HepG2 (cell line): Measurements from ENCODE around the gene TAF1C. TPM values are rescaled to one million over a fixed set of nuclear protein-coding genes. Genes with fewer than 3 reads are reported as not detected.

Experiments used
- ATAC-seq: fragments of 200-7000 bp; cut with Tn5 transposase; 3 replicates; pipeline ENCODE4 v1.9.1; 2020; ENCODE audit warnings: mild to moderate bottlenecking, moderate library complexity
- BruUV-seq: library from RNA; stranded (reverse); fragments of 400-500 nt; replicated peaks from 2 replicates; lab custom pipeline; 2021; lab: Mats Ljungman, UMichigan
- CTCF ChIA-PET: fragments of 300-600 bp; formaldehyde crosslinking; extraction: SDS; loops from one replicate; lab custom pipeline; 2021; ENCODE audit warnings: low total read pairs, inconsistent platforms, low intra/inter-chr PET ratio; lab: Yijun Ruan, JAX
- POLR2A ChIA-PET: fragments of 350-600 bp; sonication (Branson Sonifier 250); formaldehyde crosslinking; loops from one replicate; lab custom pipeline; 2020; ENCODE audit warnings: antibody characterized with exemption, inconsistent platforms; lab: Yijun Ruan, JAX
- DNase-seq: peaks from one replicate; pipeline ENCODE4 v3.0.0-alpha.2; 2015; ENCODE audit warnings: low spot score
- FAIRE-seq: peaks from 3 replicates; lab custom pipeline; 2011; peaks lifted over from hg19 to GRCh38; lab: Jason Lieb, UNC
- H2AFZ ChIP-seq: one replicate; pipeline ENCODE4 v1.6.1; 2011; ENCODE audit warnings: low read length, inconsistent platforms
- H3K27ac ChIP-seq: fragments of 300-600 bp; 3 replicates; pipeline ENCODE4 v1.8.0; 2011; ENCODE audit warnings: mixed run types, mild to moderate bottlenecking, mixed read lengths, low read length, inconsistent platforms; ENCODE audit not compliant: insufficient read depth; ENCODE audit errors: extremely low read length
- H3K27me3 ChIP-seq, 2 experiments: fragments of 200-600 bp in 1 of 2; 2 replicates in 1 of 2; 3 replicates in 1 of 2; pipeline versions ENCODE4 v1.6.0 to v1.8.0; 2011; ENCODE audit warnings: low read length in 2 of 2, mild to moderate bottlenecking in 2 of 2, moderate library complexity in 2 of 2, inconsistent platforms in 1 of 2; ENCODE audit not compliant: insufficient read depth in 2 of 2, control insufficient read depth in 1 of 2
- H3K36me3 ChIP-seq, 2 experiments: fragments of 200-600 bp in 1 of 2; replicated peaks in 1 of 2; 2 replicates in 1 of 2; 3 replicates in 1 of 2; pipeline versions ENCODE4 v1.5.1 to v1.8.0; 2011; ENCODE audit warnings: low read length in 2 of 2, inconsistent platforms in 1 of 2; ENCODE audit not compliant: insufficient read depth in 2 of 2, control insufficient read depth in 1 of 2
- H3K4me1 ChIP-seq: 2 replicates; pipeline ENCODE4 v1.5.1; 2012; ENCODE audit warnings: low read length, inconsistent platforms; ENCODE audit not compliant: insufficient read depth
- H3K4me2 ChIP-seq: 2 replicates; pipeline ENCODE4 v1.6.0; 2011; ENCODE audit warnings: low read depth, low read length, inconsistent platforms
- H3K4me3 ChIP-seq, 3 experiments: fragments of 200-600 bp in 1 of 3; sonication (generic), shearing (Covaris generic) in 1 of 3; replicated peaks in 1 of 3; 2 replicates each; pipeline ENCODE4 v1.5.1; 2011 to 2016; ENCODE audit warnings: low read length in 3 of 3, inconsistent platforms in 2 of 3, low read depth in 2 of 3, mild to moderate bottlenecking in 2 of 3, control low read depth in 1 of 3, mixed read lengths in 1 of 3; ENCODE audit not compliant: insufficient read depth in 1 of 3
- H3K79me2 ChIP-seq: one replicate; pipeline ENCODE4 v1.6.1; 2011; ENCODE audit warnings: low read length, inconsistent platforms; ENCODE audit not compliant: insufficient read depth
- H3K9ac ChIP-seq: 2 replicates; pipeline ENCODE4 v1.6.0; 2011; ENCODE audit warnings: mild to moderate bottlenecking, low read depth, low read length, inconsistent platforms; ENCODE audit not compliant: insufficient read depth
- H3K9me3 ChIP-seq: 2 replicates; pipeline ENCODE4 v1.5.1; 2012; ENCODE audit warnings: mild to moderate bottlenecking, low read length
- H4K20me1 ChIP-seq: 2 replicates; pipeline ENCODE4 v1.6.0; 2011; ENCODE audit warnings: inconsistent platforms, mild to moderate bottlenecking, low read length, moderate library complexity; ENCODE audit not compliant: insufficient read depth
- CCAR2 ChIP-seq: fragments of 200-400 bp; formaldehyde crosslinking; optimal IDR thresholded peaks from 2 replicates; pipeline ENCODE3; 2018; ENCODE audit warnings: low read depth, mild to moderate bottlenecking, low read length, moderate library complexity
- GZF1 ChIP-seq: sonication (generic); formaldehyde crosslinking; IDR thresholded peaks from 2 replicates; pipeline ENCODE4 v1.5.1; 2020; ENCODE audit warnings: mild to moderate bottlenecking, missing genetic modification reagents
- NCOR1 ChIP-seq: fragments of 200-600 bp; sonication (generic); IDR thresholded peaks from 2 replicates; pipeline ENCODE4 v1.7.0; 2017; ENCODE audit warnings: antibody characterized with exemption, low read length, borderline replicate concordance
- RBM22 ChIP-seq: fragments of 200-400 bp; formaldehyde crosslinking; optimal IDR thresholded peaks from 2 replicates; pipeline ENCODE3; 2017; ENCODE audit warnings: mild to moderate bottlenecking, low read length, moderate library complexity
- STAG1 ChIP-seq: sonication (generic); formaldehyde crosslinking; IDR thresholded peaks from 2 replicates; pipeline ENCODE4 v1.4.0; 2020; ENCODE audit warnings: missing genetic modification reagents
- TOE1 ChIP-seq: sonication (generic); formaldehyde crosslinking; IDR thresholded peaks from 2 replicates; pipeline ENCODE4 v1.4.0; 2020; ENCODE audit warnings: mild to moderate bottlenecking, missing genetic modification reagents
- WIZ ChIP-seq: sonication (generic); formaldehyde crosslinking; IDR thresholded peaks from 2 replicates; pipeline ENCODE4 v1.5.1; 2020; ENCODE audit warnings: mild to moderate bottlenecking, missing genetic modification reagents
- YEATS4 ChIP-seq: sonication (generic); formaldehyde crosslinking; IDR thresholded peaks from 2 replicates; pipeline ENCODE4 v1.4.0; 2020; ENCODE audit warnings: missing genetic modification reagents, borderline replicate concordance
- ZBTB38 ChIP-seq: sonication (generic); formaldehyde crosslinking; IDR thresholded peaks from 2 replicates; pipeline ENCODE4 v1.5.1; 2020; ENCODE audit warnings: mild to moderate bottlenecking, missing genetic modification reagents
- ZFP90 ChIP-seq: sonication (generic); formaldehyde crosslinking; IDR thresholded peaks from 2 replicates; pipeline ENCODE4 v1.8.0; 2022; ENCODE audit warnings: missing genetic modification reagents, mild to moderate bottlenecking, inconsistent platforms, borderline replicate concordance
- ZNF143 ChIP-seq: sonication (generic); formaldehyde crosslinking; IDR thresholded peaks from 2 replicates; pipeline ENCODE4 v1.4.0; 2020; ENCODE audit warnings: missing genetic modification reagents
- ZNF225 ChIP-seq: sonication (generic); formaldehyde crosslinking; IDR thresholded peaks from 2 replicates; pipeline ENCODE4 v1.4.0; 2020; ENCODE audit warnings: mild to moderate bottlenecking, missing genetic modification reagents
- ZNF282 ChIP-seq: fragments of 450-650 bp; IDR thresholded peaks from 2 replicates; pipeline ENCODE4 v1.6.1; 2018; ENCODE audit not compliant: partially characterized antibody
- ZNF552 ChIP-seq: sonication (generic); formaldehyde crosslinking; IDR thresholded peaks from 2 replicates; pipeline ENCODE4 v1.9.0; 2022; ENCODE audit warnings: missing genetic modification reagents, mild to moderate bottlenecking, borderline replicate concordance
- WGBS: methylation state at CpG from one replicate; pipeline ENCODE4 v1.1.6; 2017; ENCODE audit warnings: low lambda C conversion rate; 5-methylcytosine and 5-hydroxymethylcytosine counted together
- in situ Hi-C: cut with HindIII; loops from 2 replicates; pipeline ENCODE4 v1.10.0; 2017; ENCODE audit warnings: low pct_unique_long_range_greater_than_20kb; ENCODE audit not compliant: extremely low pct_ligation_motif_present
- intact Hi-C: fragments of 100-400 bp; cut with micrococcal nuclease; formaldehyde crosslinking; loops from one replicate; pipeline ENCODE4 v1.10.0; 2022; ENCODE audit not compliant: unreplicated experiment
- polyA plus RNA-seq, 8 experiments: library from polyadenylated mRNA; depleted of rRNA in 3 of 8; stranded (reverse) in 7 of 8; unstranded in 1 of 8; fragments of >200 nt; fragmentation: Illumina TruSeq in 4 of 8; extraction: Trizol in 4 of 8; gene quantifications; 2 replicates each; pipeline versions ENCODE4 v1.2.1 to v1.2.3, GENCODE V29; 2011 to 2016; ENCODE audit warnings: low read depth in 4 of 8, missing spikeins in 1 of 8, mixed read lengths in 1 of 8; ENCODE audit not compliant: insufficient read depth in 1 of 8
- total RNA-seq, 5 experiments: library from RNA; depleted of rRNA; stranded (reverse); fragments of >200 nt; fragmentation: Illumina TruSeq; extraction: Trizol; gene quantifications; 2 replicates each; pipeline ENCODE4 v1.2.3, GENCODE V29; 2016; ENCODE audit warnings: low read depth in 1 of 5
- TF ChIP-seq, protein P1 (sequence below): sonication (generic); formaldehyde crosslinking; IDR thresholded peaks from 2 replicates; pipeline ENCODE4 v1.4.0; 2020; ENCODE audit warnings: mild to moderate bottlenecking, missing genetic modification reagents, borderline replicate concordance
- TF ChIP-seq, protein P2 (sequence below): IDR thresholded peaks from 2 replicates; pipeline ENCODE4 v1.6.1; 2016; ENCODE audit warnings: mild to moderate bottlenecking
- TF ChIP-seq, protein P3 (sequence below): sonication (generic); formaldehyde crosslinking; IDR thresholded peaks from 2 replicates; pipeline ENCODE4 v1.4.0; 2020; ENCODE audit warnings: missing genetic modification reagents

TAF1C gene
- total and polyA plus RNA-seq, 2 of the 13 experiments (the other 11 are each of a cell fraction or from before 2014, with no cell fraction given) = 15.6 to 20.8 TPM

DNA sequence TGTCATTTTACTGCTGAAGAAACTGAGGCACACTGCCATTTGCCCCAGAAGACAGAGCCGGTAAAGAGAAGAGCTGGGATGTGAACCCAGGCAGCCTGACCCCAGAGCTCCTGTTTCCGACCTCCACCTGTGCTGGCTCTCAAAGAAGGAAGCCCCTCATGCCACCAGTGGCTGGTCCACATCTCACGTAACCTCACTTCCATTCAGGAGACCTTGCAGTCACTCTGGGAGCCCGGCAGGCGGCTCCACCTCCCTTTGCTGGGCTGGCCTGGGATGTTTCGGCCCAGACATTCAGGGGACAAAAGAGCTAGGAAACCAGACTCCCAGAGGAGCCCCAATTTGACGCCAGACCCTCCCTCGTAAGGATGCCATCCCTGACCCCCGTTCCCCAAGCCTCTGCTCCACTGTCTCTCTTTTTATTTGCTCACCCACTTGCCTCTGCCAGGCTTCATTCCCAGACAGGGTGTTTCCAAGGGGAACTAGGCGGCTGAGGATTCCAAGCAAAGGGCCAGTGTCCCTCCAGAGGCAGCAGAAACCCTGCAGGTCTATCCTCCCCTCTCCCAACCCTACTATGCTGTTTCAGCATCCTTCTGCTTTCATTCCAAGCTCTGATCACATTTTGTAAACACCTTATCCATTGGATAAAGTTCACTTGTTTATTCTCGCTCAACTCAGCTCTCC, 2.8 kb downstream of the TAF1C start:
- no peak overlapping the region for H2AFZ ChIP-seq
- in situ Hi-C loops = loop anchor here (25.0 kb wide), 1 partner anchor 222 kb away; the partner anchor contains the start of genes NECAB2 and OSGIN1
- ChIA-PET POLR2A (no interaction called here), CTCF (no interaction called here)
- BruUV-seq = no TSS peak
- H3K9me3 ChIP-seq = no peaks in the 10 kb centered on the region
- ATAC-seq (no peak), FAIRE-seq (no peak), DNase-seq (no peak)
- no peak overlapping the region for H3K9ac ChIP-seq
- intact Hi-C loops = no loop called here
- no peak overlapping the region for H3K27ac ChIP-seq
- peaks cover 14% of the 10 kb centered on the region for H3K4me1 ChIP-seq
- H4K20me1 ChIP-seq = no peaks in the 10 kb centered on the region
- no peaks in the 10 kb centered on the region for H3K27me3 ChIP-seq
- no peak for TF ChIP-seq CCAR2
- peak; percentile 26; the same call in 1 of the 2 replicates for TF ChIP-seq STAG1 (CRISPR knock-in tag)
- TF ChIP-seq ZBTB38 = no peak
- no peak for TF ChIP-seq ZNF552 (CRISPR knock-in tag)
- no peak for TF ChIP-seq NCOR1
- no peak for TF ChIP-seq ZFP90 (CRISPR knock-in tag)
- no peak overlapping the region for H3K4me2 ChIP-seq
- H3K36me3 ChIP-seq = peaks cover 24 to 47% of the 10 kb centered on the region in 2 experiments; a peak in 4 of 5 replicates
- WGBS = 94% methylated on average over 11 of the region's 11 CpGs
- no peak overlapping the region for H3K4me3 ChIP-seq
- peaks cover 25% of the 10 kb centered on the region for H3K79me2 ChIP-seq

DNA sequence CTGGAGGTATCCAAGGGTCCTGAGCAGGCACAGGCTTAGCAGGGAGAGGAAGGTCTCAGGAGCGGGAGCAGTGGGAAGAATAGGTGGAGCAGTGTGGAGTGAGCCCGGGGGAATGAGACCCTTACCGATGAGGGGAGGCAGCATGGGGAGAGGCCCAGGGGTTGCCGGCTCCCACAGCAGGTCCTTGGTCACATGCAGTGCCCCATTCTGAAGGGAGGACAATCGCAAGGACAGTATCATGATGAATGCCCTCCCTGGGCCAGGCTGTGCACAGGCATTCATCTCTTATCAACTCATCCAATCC, 3.3 kb downstream of the TAF1C start:
- Histone ChIP-seq H3K9me3 (no peaks in the 10 kb centered on the region), H3K4me1 (peaks cover 14% of the 10 kb centered on the region), H3K4me3 (no peak overlapping the region), H3K79me2 (peaks cover 25% of the 10 kb centered on the region), H3K27ac (no peak overlapping the region), H3K4me2 (no peak overlapping the region), H4K20me1 (no peaks in the 10 kb centered on the region), H3K36me3 (peaks cover 25 to 50% of the 10 kb centered on the region in 2 experiments; a peak in 4 of 5 replicates), H3K9ac (no peak overlapping the region), H2AFZ (no peak overlapping the region), H3K27me3 (no peaks in the 10 kb centered on the region)
- WGBS = 93% methylated on average over 5 of the region's 5 CpGs
- intact Hi-C loops (no loop called here), in situ Hi-C loops (loop anchor here (25.0 kb wide), 1 partner anchor 221 kb away; the partner anchor contains the start of genes NECAB2 and OSGIN1)
- FAIRE-seq (no peak), DNase-seq (no peak), ATAC-seq (no peak)
- ChIA-PET CTCF (no interaction called here), POLR2A (no interaction called here)
- no TSS peak for BruUV-seq
- TF ChIP-seq RBM22 (no peak), WIZ (no peak), ZNF143 (CRISPR knock-in tag) (no peak), GZF1 (CRISPR knock-in tag) (no peak), YEATS4 (CRISPR knock-in tag) (no peak), TOE1 (CRISPR knock-in tag) (no peak), ZNF282 (no peak), ZNF225 (CRISPR knock-in tag) (no peak)
- TF ChIP-seq, protein P1, sequence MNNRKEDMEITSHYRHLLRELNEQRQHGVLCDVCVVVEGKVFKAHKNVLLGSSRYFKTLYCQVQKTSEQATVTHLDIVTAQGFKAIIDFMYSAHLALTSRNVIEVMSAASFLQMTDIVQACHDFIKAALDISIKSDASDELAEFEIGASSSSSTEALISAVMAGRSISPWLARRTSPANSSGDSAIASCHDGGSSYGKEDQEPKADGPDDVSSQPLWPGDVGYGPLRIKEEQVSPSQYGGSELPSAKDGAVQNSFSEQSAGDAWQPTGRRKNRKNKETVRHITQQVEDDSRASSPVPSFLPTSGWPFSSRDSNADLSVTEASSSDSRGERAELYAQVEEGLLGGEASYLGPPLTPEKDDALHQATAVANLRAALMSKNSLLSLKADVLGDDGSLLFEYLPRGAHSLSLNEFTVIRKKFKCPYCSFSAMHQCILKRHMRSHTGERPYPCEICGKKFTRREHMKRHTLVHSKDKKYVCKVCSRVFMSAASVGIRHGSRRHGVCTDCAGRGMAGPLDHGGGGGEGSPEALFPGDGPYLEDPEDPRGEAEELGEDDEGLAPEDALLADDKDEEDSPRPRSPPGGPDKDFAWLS = no peak
- TF ChIP-seq, protein P2, sequence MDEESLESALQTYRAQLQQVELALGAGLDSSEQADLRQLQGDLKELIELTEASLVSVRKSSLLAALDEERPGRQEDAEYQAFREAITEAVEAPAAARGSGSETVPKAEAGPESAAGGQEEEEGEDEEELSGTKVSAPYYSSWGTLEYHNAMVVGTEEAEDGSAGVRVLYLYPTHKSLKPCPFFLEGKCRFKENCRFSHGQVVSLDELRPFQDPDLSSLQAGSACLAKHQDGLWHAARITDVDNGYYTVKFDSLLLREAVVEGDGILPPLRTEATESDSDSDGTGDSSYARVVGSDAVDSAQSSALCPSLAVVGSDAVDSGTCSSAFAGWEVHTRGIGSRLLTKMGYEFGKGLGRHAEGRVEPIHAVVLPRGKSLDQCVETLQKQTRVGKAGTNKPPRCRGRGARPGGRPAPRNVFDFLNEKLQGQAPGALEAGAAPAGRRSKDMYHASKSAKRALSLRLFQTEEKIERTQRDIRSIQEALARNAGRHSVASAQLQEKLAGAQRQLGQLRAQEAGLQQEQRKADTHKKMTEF (CRISPR knock-in tag) = no peak
- TF ChIP-seq, protein P3, sequence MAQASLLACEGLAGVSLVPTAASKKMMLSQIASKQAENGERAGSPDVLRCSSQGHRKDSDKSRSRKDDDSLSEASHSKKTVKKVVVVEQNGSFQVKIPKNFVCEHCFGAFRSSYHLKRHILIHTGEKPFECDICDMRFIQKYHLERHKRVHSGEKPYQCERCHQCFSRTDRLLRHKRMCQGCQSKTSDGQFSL (CRISPR knock-in tag) = no peak
